ENCODE data around the gene MUL1. TPM values are rescaled to one million over a fixed set of nuclear protein-coding genes. Genes with fewer than 3 reads are reported as not detected.

MUL1 gene
- total RNA-seq, 1 experiment from 2014 or later = 24.7 TPM

GRCh38 chr1:20484519-20485462, 23.2 kb downstream of the MUL1 start:
- TF ChIP-seq ATF3 (IDR thresholded peaks at IDR 0.05) (no peak), TCF7L2 (IDR thresholded peaks at IDR 0.05; ENCODE audit: borderline replicate concordance, extremely low read depth, insufficient read depth, insufficient read length) (no peak), EZH2 (IDR thresholded peaks at IDR 0.05) (no peak), SP1 (IDR thresholded peaks at IDR 0.05; ENCODE audit: low read depth) (no peak), FOSL1 (IDR thresholded peaks at IDR 0.05; ENCODE audit: low read depth) (no peak)
- TF ChIP-seq, protein P1, sequence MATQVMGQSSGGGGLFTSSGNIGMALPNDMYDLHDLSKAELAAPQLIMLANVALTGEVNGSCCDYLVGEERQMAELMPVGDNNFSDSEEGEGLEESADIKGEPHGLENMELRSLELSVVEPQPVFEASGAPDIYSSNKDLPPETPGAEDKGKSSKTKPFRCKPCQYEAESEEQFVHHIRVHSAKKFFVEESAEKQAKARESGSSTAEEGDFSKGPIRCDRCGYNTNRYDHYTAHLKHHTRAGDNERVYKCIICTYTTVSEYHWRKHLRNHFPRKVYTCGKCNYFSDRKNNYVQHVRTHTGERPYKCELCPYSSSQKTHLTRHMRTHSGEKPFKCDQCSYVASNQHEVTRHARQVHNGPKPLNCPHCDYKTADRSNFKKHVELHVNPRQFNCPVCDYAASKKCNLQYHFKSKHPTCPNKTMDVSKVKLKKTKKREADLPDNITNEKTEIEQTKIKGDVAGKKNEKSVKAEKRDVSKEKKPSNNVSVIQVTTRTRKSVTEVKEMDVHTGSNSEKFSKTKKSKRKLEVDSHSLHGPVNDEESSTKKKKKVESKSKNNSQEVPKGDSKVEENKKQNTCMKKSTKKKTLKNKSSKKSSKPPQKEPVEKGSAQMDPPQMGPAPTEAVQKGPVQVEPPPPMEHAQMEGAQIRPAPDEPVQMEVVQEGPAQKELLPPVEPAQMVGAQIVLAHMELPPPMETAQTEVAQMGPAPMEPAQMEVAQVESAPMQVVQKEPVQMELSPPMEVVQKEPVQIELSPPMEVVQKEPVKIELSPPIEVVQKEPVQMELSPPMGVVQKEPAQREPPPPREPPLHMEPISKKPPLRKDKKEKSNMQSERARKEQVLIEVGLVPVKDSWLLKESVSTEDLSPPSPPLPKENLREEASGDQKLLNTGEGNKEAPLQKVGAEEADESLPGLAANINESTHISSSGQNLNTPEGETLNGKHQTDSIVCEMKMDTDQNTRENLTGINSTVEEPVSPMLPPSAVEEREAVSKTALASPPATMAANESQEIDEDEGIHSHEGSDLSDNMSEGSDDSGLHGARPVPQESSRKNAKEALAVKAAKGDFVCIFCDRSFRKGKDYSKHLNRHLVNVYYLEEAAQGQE (IDR thresholded peaks at IDR 0.05; ENCODE audit: low read depth) = no peak
- Histone ChIP-seq H3K9ac (ENCODE audit: low read length) (peak overlapping the region; percentile 81), H3K27me3 (ENCODE audit: insufficient read depth, low read length) (no peaks in the 10 kb centered on the region), H3K36me3 (ENCODE audit: control insufficient read depth in 1 of 2, insufficient read depth in 2 of 2, low read length in 2 of 2) (no peaks in the 10 kb centered on the region), H3K27ac (ENCODE audit: low read depth, low read length) (peak overlapping the region; percentile 85; the same call in 1 of the 2 replicates), H3K9me3 (ENCODE audit: control insufficient read depth in 1 of 2, insufficient read depth in 1 of 2, low read depth in 1 of 2, low read length in 2 of 2) (no peaks in the 10 kb centered on the region), H3K4me3 (replicated peaks in 1 of 2; ENCODE audit: low read depth in 1 of 2, low read length in 2 of 2) (peak overlapping the region; percentile 77 to 94), H4K20me1 (ENCODE audit: insufficient read depth) (no peaks in the 10 kb centered on the region), H3K79me2 (ENCODE audit: insufficient read depth, low read length) (peaks cover 18% of the 10 kb centered on the region), H3K4me1 (ENCODE audit: control insufficient read depth in 1 of 2, insufficient read depth in 2 of 2, low read length in 2 of 2) (peaks cover 28 to 59% of the 10 kb centered on the region in 2 experiments), H2AFZ (ENCODE audit: low read depth, low read length, poor library complexity, severe bottlenecking) (no peak overlapping the region), H3K4me2 (ENCODE audit: low read length) (peak overlapping the region; percentile 90), H3K9me2 (ENCODE audit: insufficient read depth) (no peaks in the 10 kb centered on the region)
- no TSS peak for BruUV-seq (replicated peaks)
- DNase-seq (ENCODE audit: low read depth, low spot score) (no peak), ATAC-seq (peak; percentile 4; the same call in 1 of the 2 replicates)
- RAD21 ChIA-PET (ENCODE audit: low non-redundant PET in 1 of 2, low total read pairs in 2 of 2, uncharacterized antibody in 2 of 2, unreplicated experiment in 2 of 2) = no interaction called here
- CTCF ChIA-PET = no interaction called here
- intact Hi-C loops (cut with micrococcal nuclease) = no loop called here
- POLR2A ChIA-PET = no interaction called here
